Measurements from ENCODE around the gene LYVE1. TPM values are rescaled to one million over a fixed set of nuclear protein-coding genes. Genes with fewer than 3 reads are reported as not detected.

LYVE1 gene
- total RNA-seq, 4 donors from 2014 or later: 3.9 to 17.0 (median 11.1) TPM

- H3K9me3 ChIP-seq: no peaks in the 10 kb centered on the region
- no peaks in the 10 kb centered on the region for H3K36me3 ChIP-seq
- no peak overlapping the region for H3K4me3 ChIP-seq
- no peak for TF ChIP-seq POLR2AphosphoS5 (IDR thresholded peaks at IDR 0.05)
- no peak for TF ChIP-seq CTCF (IDR thresholded peaks at IDR 0.05)
- TF ChIP-seq POLR2A (IDR thresholded peaks at IDR 0.05): no peak
- TF ChIP-seq EP300 (IDR thresholded peaks at IDR 0.05): no peak
- no peak overlapping the region for H3K27ac ChIP-seq
- H3K4me1 ChIP-seq: peaks cover 17% of the 10 kb centered on the region
- WGBS: 85% methylated on average over 8 of the region's 12 CpGs
- no peak for DNase-seq (ENCODE audit: low spot score in 2 of 2)
- H3K27me3 ChIP-seq: no peaks in the 10 kb centered on the region
Measured at GRCh38 chr11:10602945-10603344, 34.5 kb upstream of the LYVE1 start.

GRCh38 chr11:10602366-10602765 lies 33.9 kb upstream of the LYVE1 start:
- no peaks in the 10 kb centered on the region for H3K9me3 ChIP-seq
- no peak for DNase-seq (ENCODE audit: low spot score in 2 of 2)
- TF ChIP-seq CTCF (IDR thresholded peaks at IDR 0.05): no peak
- no peak for TF ChIP-seq POLR2A (IDR thresholded peaks at IDR 0.05)
- no peak for TF ChIP-seq POLR2AphosphoS5 (IDR thresholded peaks at IDR 0.05)
- no peak for TF ChIP-seq EP300 (IDR thresholded peaks at IDR 0.05)
- H3K4me3 ChIP-seq: no peak overlapping the region
- H3K27me3 ChIP-seq: no peaks in the 10 kb centered on the region
- H3K4me1 ChIP-seq: peaks cover 17% of the 10 kb centered on the region
- no peaks in the 10 kb centered on the region for H3K36me3 ChIP-seq
- H3K27ac ChIP-seq: peak overlapping the region; percentile 34
- WGBS: 92% methylated on average over 7 of the region's 7 CpGs

DNA sequence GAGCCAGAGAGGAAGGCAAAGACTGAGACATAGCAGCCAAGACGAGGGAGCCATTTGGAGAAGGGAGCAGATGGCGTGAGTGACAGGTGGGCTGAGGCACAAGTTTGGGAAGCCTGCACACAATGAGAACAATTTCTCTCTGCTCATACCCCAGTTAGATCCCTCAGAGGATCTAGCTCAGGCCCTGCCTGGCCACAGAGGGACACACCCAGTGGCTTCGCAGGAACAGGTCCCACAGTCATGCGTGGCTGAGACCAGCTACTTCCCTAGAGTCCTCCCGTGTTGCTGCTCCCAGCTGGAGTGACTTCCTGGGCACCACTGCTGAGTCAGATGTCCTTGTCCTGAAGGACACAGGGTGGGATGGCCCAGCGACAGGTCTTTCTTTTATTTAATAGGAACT lies 33.4 kb upstream of the LYVE1 start:
- peaks cover 17% of the 10 kb centered on the region for H3K4me1 ChIP-seq
- H3K4me3 ChIP-seq: no peak overlapping the region
- TF ChIP-seq EP300 (IDR thresholded peaks at IDR 0.05): no peak
- TF ChIP-seq POLR2A (IDR thresholded peaks at IDR 0.05): no peak
- no peak for TF ChIP-seq CTCF (IDR thresholded peaks at IDR 0.05)
- no peak for TF ChIP-seq POLR2AphosphoS5 (IDR thresholded peaks at IDR 0.05)
- no peaks in the 10 kb centered on the region for H3K36me3 ChIP-seq
- DNase-seq (ENCODE audit: low spot score in 2 of 2): peak in 1 of 2 donors; percentile 69
- H3K27ac ChIP-seq: peak overlapping the region; percentile 34
- no peaks in the 10 kb centered on the region for H3K27me3 ChIP-seq
- 90% methylated on average over 2 of the region's 6 CpGs for WGBS
- no peaks in the 10 kb centered on the region for H3K9me3 ChIP-seq

DNA sequence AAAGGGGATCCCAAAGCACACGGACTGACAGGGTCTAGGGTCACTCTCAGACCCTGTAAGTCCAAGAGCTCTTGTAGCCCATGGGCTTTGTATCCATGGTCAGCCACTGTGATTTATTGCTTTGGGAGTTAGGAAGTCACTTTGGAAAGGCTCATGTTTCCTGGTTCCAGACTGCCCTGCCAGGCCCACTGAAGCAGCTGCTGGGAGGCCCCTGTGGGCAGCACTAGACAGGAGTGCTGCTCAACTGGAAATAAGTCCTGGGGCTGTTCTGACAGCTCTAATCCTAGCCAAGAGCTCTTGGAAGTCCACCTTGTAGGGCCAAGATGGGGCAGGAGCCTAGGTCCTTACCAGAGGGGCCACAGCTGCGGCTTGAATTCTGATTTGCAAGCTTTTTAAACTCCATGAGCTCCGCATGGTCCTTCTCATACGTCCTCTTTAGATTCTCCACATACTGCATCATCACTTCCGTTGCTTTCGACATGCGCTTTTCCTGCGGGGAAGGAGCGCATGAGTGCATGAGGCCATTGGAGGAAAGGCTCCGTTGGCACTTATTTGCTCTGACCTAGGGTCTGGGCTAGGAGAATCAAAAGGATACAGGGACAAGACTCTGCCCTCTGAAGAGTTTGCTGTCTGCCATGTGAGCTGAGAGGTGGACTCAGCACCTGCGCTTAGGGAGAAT lies 32.2 kb upstream of the LYVE1 start:
- 90% methylated on average over 11 of the region's 11 CpGs for WGBS
- no peak for DNase-seq (ENCODE audit: low spot score in 2 of 2)
- Histone ChIP-seq H3K27ac (no peak overlapping the region), H3K4me3 (no peak overlapping the region), H3K36me3 (no peaks in the 10 kb centered on the region), H3K4me1 (peaks cover 13% of the 10 kb centered on the region), H3K27me3 (no peaks in the 10 kb centered on the region), H3K9me3 (no peaks in the 10 kb centered on the region)
- TF ChIP-seq CTCF (IDR thresholded peaks at IDR 0.05) (no peak), POLR2A (IDR thresholded peaks at IDR 0.05) (no peak), EP300 (IDR thresholded peaks at IDR 0.05) (no peak), POLR2AphosphoS5 (IDR thresholded peaks at IDR 0.05) (no peak)

DNA sequence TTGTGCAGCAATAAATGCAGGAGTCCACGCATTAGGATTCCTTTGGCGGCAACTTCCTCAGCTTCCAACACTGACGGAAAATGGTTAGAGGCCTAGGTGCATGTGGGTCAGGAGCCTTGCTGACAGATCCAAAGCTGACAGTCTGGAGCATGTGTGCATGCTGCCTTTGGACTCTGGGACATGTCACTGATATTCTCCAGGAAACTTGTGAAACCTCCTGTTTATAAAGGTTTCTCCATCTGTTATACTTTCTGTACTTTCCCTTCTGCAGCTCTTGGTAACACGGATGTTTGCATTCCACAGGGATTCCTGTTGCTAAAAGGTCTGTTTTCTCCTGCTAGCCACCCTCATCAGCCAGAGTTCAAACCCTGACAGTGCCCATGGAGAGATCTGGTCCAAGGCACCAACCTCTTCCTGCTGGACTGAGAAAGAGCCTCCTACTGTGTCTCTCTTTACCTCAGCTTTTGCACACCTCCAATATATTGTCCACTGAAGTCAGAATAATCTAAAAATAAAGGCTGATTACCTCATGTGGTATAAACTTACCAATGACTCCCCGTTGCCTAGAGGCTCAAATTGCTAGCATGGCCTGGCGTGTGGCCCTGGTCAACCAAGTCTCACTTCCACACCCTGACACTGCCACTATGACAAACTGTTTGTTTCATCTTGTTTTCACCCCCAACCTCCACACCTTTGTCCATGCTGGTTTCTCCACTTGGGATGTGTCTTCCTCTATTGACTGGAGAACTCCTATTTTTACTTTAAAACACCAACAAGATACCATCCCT lies 31.1 kb upstream of the LYVE1 start:
- Histone ChIP-seq H3K9me3 (no peaks in the 10 kb centered on the region), H3K27ac (no peak overlapping the region), H3K4me1 (peaks cover 7% of the 10 kb centered on the region), H3K27me3 (no peaks in the 10 kb centered on the region), H3K36me3 (no peaks in the 10 kb centered on the region), H3K4me3 (no peak overlapping the region)
- no peak for DNase-seq (ENCODE audit: low spot score in 2 of 2)
- WGBS: 82% methylated on average over 6 of the region's 6 CpGs
- TF ChIP-seq EP300 (IDR thresholded peaks at IDR 0.05) (peak; percentile 65), POLR2A (IDR thresholded peaks at IDR 0.05) (no peak)
